MG63 (cell line): Measurements from ENCODE around the gene SCML1. TPM values are rescaled to one million over a fixed set of nuclear protein-coding genes. Genes with fewer than 3 reads are reported as not detected.

ENCODE experiments used
- DNase-seq: peaks from one replicate; pipeline ENCODE4 v3.0.0-alpha.2; 2020
- H3K27me3 ChIP-seq: fragments of 250-450 bp; sonication (Bioruptor Pico); 2 replicates; pipeline ENCODE4 v1.5.1; 2020; ENCODE audit warnings: mild to moderate bottlenecking, moderate library complexity
- H3K36me3 ChIP-seq: fragments of 250-450 bp; sonication (Bioruptor Pico); 2 replicates; pipeline ENCODE4 v1.5.1; 2020; ENCODE audit warnings: mild to moderate bottlenecking, moderate library complexity
- H3K4me3 ChIP-seq: fragments of 250-450 bp; sonication (Bioruptor Pico); 2 replicates; pipeline ENCODE4 v1.5.1; 2020; ENCODE audit warnings: mild to moderate bottlenecking, moderate library complexity
- H3K9me3 ChIP-seq: fragments of 250-450 bp; sonication (Bioruptor Pico); 2 replicates; pipeline ENCODE4 v1.5.1; 2020; ENCODE audit warnings: mild to moderate bottlenecking, moderate library complexity
- total RNA-seq: library from RNA; depleted of rRNA; stranded (reverse); fragments of >200 nt; shearing (Covaris generic); gene quantifications from 2 replicates; pipeline ENCODE4 v1.2.3, GENCODE V29; 2014; ENCODE audit warnings: low replicate concordance; rRNA removed

Gene SCML1, protein sequence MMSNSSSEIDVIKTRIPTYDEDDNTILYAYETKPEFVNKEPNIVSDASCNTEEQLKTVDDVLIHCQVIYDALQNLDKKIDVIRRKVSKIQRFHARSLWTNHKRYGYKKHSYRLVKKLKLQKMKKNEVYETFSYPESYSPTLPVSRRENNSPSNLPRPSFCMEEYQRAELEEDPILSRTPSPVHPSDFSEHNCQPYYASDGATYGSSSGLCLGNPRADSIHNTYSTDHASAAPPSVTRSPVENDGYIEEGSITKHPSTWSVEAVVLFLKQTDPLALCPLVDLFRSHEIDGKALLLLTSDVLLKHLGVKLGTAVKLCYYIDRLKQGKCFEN
- total RNA-seq = 24.7 and 32.8 TPM in 2 replicates

DNA sequence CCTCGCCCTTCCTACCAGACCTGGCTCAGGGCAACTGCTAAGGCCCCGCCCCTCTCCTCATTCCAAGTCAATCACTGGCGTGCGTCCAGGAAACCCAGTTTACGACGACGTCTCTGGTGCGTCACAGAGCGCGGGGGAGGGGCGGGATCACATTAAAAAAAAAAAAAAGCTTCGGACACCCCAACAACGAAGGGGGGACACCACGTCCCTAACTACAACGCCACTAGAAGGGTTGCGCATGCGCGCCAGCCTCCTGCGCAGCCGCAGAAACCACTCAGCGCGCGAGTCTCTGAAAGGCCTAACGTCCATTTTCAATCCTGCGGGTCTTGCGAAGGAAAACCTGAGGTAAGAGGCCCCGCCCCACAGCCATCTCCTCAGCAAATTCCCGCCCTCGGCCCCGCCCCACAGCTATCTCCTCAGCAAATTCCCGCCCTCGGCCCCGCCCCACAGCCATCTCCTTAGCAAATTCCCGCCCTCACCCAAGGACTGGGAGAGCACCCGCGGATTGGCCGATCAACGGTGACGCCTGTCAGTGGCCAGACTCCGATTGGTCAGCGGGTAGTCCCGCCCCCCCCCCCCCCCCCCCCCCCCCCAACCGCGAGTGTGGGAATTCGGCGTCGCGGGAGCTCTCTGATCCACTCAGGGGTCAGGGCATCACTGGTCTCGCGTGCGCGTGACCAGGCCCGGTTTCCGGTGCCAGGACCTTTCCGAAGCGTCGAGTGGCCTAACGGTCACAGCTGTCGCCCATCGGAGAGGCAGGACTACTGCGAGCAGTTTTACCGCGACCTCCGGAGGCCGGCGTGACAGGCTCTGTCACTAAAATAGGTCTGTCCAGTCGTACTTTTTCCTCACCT is at the start of gene SCML1:
Gene SCML1, plus strand, starts transcription at position 638 of the 854 bp plus-strand sequence. CDS start 6,694 bp downstream, outside the sequence.
- peak; percentile 97 for DNase-seq
- peak within 1 kb of the TSS; percentile 87 for H3K4me3 ChIP-seq
- no peaks in the 10 kb centered on the region for H3K27me3 ChIP-seq
- H3K36me3 ChIP-seq = no peaks in the 10 kb centered on the region
- no peaks in the 10 kb centered on the region for H3K9me3 ChIP-seq

DNA sequence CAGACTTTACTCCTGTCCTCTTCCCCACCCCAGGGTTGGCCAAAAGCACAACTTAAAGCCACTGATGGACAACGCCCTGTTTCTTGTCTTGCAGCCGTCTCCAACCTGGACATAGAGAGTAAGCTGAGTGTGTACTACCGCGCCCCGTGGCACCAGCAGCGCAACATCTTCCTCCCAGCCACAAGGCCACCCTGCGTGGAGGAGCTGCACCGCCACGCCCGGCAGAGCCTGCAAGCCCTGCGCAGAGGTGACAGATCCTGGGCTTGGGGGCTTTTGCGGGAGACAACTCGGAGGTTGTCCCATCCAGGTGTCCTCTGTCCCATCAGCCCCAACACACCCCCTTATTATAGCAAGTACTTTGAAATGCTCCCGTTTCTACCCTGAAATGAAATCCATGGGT is 49.6 kb upstream of the SCML1 start:
- Histone ChIP-seq H3K36me3 (no peaks in the 10 kb centered on the region), H3K4me3 (no peak overlapping the region), H3K27me3 (no peaks in the 10 kb centered on the region), H3K9me3 (no peaks in the 10 kb centered on the region)
- DNase-seq = no peak

DNA sequence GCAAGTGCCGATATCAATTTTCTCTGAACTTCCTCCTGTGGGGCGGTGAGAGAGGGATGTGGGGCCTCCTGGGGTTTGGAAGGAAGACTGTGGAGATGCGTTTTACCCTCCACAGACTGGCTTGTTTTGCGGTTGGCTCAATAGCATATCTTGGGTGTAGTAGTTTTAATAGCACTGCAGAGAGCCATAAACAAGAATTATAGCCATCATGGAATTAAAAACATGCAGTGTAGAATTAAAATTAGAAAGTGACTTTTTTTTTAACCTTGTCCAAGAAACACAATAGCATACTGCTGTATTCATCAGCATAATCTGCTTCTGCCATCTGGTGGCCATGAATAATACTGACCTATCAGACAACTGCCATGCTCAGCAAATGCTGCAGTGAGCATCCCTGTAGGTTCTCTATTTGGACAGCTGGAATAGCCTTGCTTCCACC is 47.3 kb upstream of the SCML1 start:
- H3K36me3 ChIP-seq = no peaks in the 10 kb centered on the region
- DNase-seq = peak; percentile 13
- H3K4me3 ChIP-seq = no peak overlapping the region
- H3K9me3 ChIP-seq = no peaks in the 10 kb centered on the region
- no peaks in the 10 kb centered on the region for H3K27me3 ChIP-seq

DNA sequence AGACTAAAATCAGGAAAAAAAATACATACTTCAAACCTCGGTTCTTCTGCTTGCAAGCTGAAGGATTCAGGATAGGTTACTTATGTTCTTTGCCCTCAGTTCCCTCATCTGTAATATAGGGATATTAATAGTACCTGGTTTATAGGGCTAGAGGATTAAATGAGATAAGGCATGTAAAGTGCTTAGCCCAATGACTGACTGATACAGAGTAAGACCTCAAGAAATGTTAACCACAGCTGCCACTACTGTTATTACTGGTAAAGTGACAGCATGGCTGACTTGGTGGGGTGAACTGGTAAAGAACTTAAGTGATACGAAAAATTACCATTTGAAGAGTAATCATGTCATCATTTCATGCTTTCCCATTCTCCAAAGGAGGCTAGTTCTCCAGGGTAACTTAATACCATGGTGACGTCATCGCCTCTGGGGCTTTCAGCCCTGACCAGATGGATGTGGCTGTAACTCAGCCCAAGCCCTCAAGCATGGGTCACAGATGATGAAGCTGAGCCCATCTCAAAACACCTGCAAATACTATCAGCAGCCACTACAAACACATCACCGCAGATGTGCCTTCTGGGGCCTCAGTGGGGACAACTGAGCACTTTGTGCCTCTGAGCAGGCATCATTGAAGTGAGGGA is 44.5 kb upstream of the SCML1 start:
- H3K27me3 ChIP-seq = no peaks in the 10 kb centered on the region
- no peaks in the 10 kb centered on the region for H3K36me3 ChIP-seq
- DNase-seq = peak; percentile 12
- H3K4me3 ChIP-seq = no peak overlapping the region
- no peaks in the 10 kb centered on the region for H3K9me3 ChIP-seq

DNA sequence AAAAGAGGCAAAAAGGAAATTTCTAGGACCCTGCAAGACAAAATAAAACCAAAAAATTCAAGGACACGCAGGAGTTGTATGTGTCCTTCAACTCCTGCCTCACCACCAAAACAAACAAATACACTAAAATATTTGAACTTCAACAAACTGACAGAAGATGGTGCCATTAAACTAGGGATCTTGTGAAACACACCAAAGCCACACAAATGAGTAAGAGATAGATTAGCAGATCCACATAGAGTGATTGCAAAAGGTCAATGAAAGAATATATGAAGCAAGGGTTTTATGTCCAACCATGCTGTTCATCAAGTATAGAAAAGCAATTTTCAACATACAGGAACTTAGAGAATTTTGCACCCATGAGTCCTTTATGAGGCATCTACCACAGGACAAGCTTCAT is 40.1 kb upstream of the SCML1 start:
- Histone ChIP-seq H3K36me3 (no peaks in the 10 kb centered on the region), H3K4me3 (no peak overlapping the region), H3K9me3 (no peaks in the 10 kb centered on the region), H3K27me3 (no peaks in the 10 kb centered on the region)
- no peak for DNase-seq

DNA sequence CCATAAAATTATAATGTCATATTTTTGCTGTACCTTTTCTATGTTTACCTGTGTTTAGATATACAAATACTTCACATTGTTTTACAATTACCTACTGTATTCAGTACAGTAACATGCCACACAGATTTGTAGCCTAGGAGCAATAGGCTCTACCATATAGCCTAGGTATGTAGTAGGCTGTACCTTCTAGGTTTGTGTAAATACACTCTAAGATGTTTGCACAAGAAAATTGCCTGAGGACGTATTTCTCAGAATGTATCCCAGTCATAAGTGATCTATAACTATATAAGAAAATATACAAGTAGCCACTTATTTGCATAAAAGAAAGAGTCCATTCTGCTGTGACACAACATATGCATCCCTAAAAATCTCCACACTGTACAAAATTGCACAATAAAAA is 36.3 kb upstream of the SCML1 start:
- H3K4me3 ChIP-seq = no peak overlapping the region
- no peaks in the 10 kb centered on the region for H3K27me3 ChIP-seq
- no peaks in the 10 kb centered on the region for H3K36me3 ChIP-seq
- no peak for DNase-seq
- H3K9me3 ChIP-seq = no peaks in the 10 kb centered on the region

DNA sequence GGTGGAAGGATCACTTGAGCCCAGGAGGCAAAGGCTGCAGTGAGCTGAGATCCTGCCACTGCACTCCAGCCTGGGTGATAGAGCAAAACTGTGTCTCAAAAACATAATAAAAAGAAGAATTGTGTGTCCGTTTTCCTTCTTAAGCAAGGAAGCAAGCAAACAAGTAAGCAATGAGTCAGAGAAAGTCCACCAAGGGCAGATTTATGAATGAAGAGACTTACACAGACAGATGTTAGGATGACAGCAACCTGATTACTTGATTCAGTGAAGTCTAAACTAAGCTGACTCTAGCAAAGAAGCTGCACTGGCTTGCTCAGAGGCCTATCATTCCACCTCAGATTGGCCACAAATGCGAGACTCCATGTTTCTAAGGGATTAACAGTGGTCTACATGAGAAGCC is 34.1 kb upstream of the SCML1 start:
- H3K9me3 ChIP-seq = no peaks in the 10 kb centered on the region
- no peak for DNase-seq
- no peaks in the 10 kb centered on the region for H3K36me3 ChIP-seq

DNA sequence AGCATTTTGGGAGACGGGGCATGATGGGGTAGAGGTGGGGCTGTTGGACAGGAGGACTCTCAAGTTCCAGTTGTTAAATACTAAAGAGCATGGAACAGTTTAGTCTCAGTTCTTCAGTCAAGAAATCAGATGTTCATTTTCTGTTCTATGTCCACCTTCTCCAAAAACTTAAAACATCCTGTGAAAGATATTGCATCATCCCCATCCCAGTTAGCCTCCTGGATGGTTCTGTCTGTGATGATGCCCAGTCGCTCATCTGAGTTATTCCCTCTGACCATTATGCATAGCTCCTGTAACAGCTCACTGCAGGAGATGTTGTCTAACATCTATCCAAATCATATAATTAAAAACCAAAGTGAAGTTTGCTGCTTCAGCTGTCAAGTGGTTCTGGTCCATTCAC is 32.1 kb upstream of the SCML1 start:
- Histone ChIP-seq H3K36me3 (no peaks in the 10 kb centered on the region), H3K9me3 (no peaks in the 10 kb centered on the region), H3K27me3 (no peaks in the 10 kb centered on the region), H3K4me3 (no peak overlapping the region)
- no peak for DNase-seq

More for the DNA sequence above, 34.1 kb upstream of the SCML1 start:
- no peak overlapping the region for H3K4me3 ChIP-seq
- no peaks in the 10 kb centered on the region for H3K27me3 ChIP-seq

DNA sequence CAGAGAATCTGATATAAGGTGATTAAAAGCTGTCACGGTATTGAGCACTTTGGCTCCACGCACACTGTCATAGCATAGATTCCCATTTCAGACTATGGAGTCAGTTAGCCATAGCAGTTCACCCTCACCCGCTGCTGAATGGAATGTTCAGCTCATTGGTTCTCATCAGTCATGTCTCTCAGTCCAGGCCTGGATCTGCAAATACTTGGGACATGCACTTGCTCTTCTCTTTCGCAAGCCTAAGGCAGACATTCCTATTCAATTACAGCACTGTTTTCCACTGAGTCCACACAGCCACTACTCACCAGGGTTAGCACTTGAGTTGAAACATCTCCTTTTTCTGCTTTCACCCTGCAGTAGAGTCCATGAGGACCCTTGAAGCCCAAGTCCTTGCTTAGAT is 30.6 kb upstream of the SCML1 start:
- Histone ChIP-seq H3K36me3 (no peaks in the 10 kb centered on the region), H3K4me3 (no peak overlapping the region), H3K27me3 (no peaks in the 10 kb centered on the region), H3K9me3 (no peaks in the 10 kb centered on the region)
- DNase-seq = no peak

DNA sequence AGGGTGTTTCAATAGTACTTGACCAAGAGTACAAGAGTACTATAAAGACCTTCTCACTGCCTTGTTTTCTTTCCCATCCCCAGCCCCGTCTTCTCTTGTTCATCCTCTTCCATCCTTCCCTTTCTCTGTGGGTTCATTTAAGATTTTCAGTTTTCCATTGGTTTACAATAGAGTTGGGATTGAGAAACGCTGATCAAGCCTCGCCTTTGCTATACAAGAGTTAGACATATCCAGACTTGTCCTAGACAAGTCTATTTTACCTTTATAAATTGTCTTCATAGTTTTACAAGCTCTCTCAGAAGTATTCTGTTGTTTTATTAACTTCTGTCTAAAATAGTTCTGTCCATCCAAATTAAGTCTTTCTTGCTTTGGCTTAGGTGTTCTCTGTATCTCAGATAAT is 29.6 kb upstream of the SCML1 start:
- Histone ChIP-seq H3K36me3 (no peaks in the 10 kb centered on the region), H3K27me3 (no peaks in the 10 kb centered on the region), H3K4me3 (no peak overlapping the region), H3K9me3 (no peaks in the 10 kb centered on the region)
- DNase-seq = no peak

DNA sequence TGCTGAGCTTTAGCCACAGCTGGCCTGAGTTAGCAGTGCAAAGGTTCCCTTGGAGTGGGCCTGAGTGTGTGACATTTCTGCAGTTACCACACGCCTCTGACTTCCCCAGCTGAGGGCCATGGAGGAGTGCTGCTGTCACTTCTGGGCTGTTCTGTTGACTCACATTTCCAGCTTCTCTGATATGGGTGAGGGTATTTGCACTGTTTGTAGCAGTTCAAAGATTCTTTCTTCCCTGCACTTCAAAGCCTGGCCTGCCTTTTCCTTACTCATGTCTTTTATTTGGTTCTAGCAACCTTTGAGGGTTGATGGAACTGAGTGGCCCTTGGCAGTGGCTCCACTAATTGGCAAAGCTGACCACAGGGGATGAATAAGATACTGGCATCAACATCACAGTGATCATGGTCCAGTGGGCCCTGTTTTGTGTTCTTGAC is 26.4 kb upstream of the SCML1 start:
- Histone ChIP-seq H3K36me3 (no peaks in the 10 kb centered on the region), H3K4me3 (no peak overlapping the region)
- DNase-seq = no peak

DNA sequence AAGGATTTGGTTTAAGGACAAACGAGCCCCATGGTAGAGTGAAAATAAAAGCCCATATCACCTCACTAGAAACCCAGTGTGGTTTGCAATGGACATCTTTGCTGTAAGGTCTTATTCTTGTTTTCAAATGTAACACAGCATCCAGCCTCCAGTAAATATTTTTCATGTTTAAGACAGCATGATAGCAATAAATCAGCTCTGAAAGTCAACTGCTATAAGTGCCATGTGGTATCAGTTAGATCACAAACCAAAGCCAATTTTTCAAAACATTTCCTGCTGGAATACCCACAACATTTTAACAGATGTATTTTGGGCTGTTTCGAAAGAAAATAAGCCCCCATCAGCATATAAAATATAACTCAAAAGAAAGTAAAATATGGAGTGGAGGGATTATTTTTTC is 24.0 kb upstream of the SCML1 start:
- Histone ChIP-seq H3K27me3 (no peaks in the 10 kb centered on the region), H3K4me3 (no peak overlapping the region), H3K36me3 (no peaks in the 10 kb centered on the region), H3K9me3 (no peaks in the 10 kb centered on the region)
- DNase-seq = no peak

More for the DNA sequence above, 26.4 kb upstream of the SCML1 start:
- Histone ChIP-seq H3K9me3 (no peaks in the 10 kb centered on the region), H3K27me3 (no peaks in the 10 kb centered on the region)

DNA sequence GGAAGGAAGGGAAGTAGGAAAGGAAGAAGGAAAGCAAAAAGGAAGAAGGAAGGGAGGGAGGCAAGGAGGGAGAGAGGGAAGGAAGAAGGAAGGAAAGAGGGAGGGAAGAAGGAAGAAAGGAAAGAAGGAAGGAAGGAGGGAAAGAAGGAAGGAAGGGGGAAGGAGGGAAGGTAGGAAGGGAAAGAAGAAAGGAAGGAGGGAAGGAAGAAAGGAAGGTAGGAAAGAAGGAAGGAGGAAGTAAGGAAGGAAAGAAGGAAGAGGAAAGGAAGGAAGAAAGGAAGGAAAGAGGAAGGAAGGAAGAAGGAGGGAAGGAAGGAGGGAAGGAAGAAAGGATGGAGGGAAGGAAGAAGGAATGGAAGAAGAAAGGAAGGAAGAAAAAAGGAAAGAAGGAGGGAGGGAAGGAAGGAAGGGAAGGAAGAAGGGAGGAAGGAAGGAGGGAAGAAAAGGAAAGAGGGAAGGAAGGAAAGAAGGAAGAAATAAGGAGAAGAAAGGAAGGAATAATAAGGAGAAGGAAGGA is 18.6 kb upstream of the SCML1 start:
- no peak for DNase-seq
- no peaks in the 10 kb centered on the region for H3K36me3 ChIP-seq

DNA sequence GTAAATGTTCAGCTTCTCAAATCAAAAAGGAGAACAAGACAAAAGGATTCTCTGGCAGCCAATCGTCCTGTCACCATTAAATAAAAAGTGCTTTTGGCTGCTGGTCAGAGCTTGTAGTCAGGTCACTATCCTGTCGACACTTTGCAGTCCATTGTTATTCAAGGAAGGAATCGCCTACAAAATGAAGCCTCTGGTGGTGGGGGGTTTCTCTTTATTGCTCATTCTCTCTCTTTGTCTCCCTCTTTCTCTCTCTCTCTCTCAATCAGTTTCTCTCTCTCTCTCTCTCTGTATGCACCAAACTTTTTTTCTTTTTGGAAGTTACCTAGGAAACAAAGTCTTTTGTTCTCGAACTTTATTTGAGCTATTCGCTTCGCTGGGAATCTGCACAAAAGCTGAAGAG is 17.6 kb upstream of the SCML1 start:
- H3K9me3 ChIP-seq = no peaks in the 10 kb centered on the region
- H3K27me3 ChIP-seq = no peaks in the 10 kb centered on the region
- no peaks in the 10 kb centered on the region for H3K36me3 ChIP-seq
- DNase-seq = no peak
- H3K4me3 ChIP-seq = no peak overlapping the region

More for the DNA sequence above, 18.6 kb upstream of the SCML1 start:
- H3K9me3 ChIP-seq = no peaks in the 10 kb centered on the region
- H3K4me3 ChIP-seq = no peak overlapping the region
- H3K27me3 ChIP-seq = no peaks in the 10 kb centered on the region

DNA sequence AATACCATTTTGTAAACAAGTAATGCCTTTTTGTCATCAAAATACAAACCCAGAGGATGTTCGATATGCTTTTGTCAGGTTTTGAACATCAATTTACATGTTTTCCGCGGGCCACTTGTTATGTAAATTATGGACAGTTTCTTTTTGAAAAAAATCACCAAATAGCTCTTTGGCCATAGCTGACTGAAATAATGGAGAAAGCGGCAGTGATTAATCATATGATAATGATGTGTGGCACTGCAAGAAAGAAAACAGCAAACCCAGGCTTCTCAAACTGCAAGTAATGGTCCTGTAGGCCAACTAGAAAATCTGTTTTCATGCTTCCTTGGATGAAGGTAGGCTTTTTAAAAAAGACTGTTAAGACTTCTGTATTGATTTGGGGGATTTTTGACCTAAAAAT is 15.6 kb upstream of the SCML1 start:
- no peaks in the 10 kb centered on the region for H3K36me3 ChIP-seq
- H3K4me3 ChIP-seq = no peak overlapping the region
- no peaks in the 10 kb centered on the region for H3K27me3 ChIP-seq
- H3K9me3 ChIP-seq = no peaks in the 10 kb centered on the region
- DNase-seq = no peak

DNA sequence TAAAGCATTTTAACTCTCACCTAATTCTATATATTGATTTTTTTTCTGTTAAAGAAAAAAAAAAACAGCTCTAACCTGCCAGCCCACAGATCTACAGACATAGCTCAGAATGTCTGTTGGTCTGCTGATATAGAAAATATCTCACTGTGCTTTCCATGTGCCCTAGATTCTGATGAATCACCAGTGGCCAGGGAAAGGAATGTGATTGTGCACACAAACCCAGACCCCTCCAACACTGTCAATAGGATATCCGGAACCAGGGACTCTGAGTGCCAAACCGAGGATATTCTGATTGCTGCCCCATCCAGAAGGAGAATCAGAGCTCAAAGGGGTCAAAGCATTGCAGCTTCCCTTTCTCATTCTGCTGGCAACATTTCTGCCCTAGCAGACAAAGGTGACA is 12.1 kb upstream of the SCML1 start:
- H3K27me3 ChIP-seq = no peaks in the 10 kb centered on the region
- no peak overlapping the region for H3K4me3 ChIP-seq
- no peak for DNase-seq
- H3K36me3 ChIP-seq = no peaks in the 10 kb centered on the region
- no peaks in the 10 kb centered on the region for H3K9me3 ChIP-seq
